GM19455 (cell line): Measurements from ENCODE around the gene ARL14.

Experiments
- ATAC-seq: cut with Tn5 transposase; IDR thresholded peaks from one replicate; pipeline ENCODE4 v1.9.1; 2021; ENCODE audit not compliant: unreplicated experiment

ARL14 gene

GRCh38 chr3:160676547-160677303, at the start of gene ARL14:
Gene ARL14 (plus strand): TSS chr3:160677160. CDS start chr3:160677347, 187 bp downstream.
- no peak for ATAC-seq

DNA sequence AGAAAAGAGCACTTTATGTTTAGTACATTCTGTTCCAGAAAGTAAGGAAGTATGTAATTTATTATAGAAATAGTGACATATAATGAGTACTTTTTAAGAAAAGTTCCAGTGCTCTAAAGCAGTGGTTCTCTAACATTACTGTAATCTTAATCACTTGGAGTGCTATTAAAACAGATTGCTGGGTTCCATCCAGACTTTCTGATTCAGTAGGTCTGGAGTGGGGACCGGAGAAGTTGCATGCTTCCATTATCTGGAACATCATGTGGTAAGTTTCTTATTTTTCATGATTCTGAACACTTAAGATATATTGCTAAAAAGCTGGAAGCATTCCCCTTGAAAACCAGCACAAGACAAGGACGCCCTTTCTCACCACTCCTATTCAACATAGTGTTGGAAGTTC, 47.5 kb upstream of the ARL14 start:
- ATAC-seq, result no peak

DNA sequence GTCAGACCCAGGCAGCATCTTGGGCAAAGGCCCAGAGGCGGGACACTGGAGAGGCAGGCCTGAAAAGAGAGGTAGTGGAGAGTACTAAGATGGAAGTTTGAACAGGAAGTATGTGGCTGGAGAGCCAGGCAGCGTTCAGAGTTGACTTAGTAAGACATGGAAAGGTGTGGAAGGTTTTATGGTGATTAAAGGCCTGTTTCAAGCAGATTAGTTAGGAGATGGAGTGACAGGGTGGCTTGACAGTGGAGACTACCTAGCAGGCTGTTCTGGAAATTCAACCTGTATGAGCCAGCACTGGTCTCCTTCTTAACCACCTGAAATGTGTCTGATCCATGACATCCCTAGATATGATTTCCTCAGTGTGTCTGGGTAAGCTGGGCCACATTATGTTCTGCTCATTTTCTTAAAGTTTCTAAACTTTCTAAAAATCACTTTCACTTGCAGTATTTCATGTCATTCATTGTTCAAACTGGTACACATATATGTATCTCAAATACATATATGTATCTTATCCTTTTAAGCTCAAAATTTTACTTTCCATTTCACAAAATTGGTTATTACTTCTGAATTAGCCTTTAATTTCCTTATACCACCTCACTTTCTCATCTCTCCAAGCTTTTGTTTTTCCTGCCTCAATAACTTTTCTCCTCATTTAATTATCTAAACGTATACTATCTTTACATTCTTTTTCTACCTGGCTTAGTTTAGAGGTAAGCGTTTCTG, 43.4 kb upstream of the ARL14 start:
- no peak for ATAC-seq

GRCh38 chr3:160635213-160635612, 41.7 kb upstream of the ARL14 start:
- no peak for ATAC-seq

GRCh38 chr3:160637086-160637485, 39.9 kb upstream of the ARL14 start:
- ATAC-seq, result no peak

DNA sequence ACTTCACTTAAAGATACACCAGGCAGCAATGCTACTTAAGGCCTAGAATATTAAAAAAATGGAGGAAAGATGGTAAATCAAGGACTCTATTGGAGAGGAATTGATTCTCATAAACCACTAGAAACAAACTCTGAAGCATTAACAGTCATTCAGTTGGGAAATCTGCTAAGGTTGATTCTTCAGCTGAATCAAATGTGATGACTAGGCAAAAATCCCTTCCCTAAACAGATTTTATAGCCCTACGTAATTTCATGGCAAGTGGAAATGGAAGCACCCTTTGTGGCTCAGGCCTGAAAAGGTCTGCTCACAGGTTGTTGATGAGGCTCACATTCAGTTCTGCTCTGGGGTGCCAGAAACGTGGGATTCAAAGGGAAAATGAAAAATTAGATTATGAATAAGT, 38.8 kb upstream of the ARL14 start:
- no peak for ATAC-seq

GRCh38 chr3:160641665-160642309, 35.2 kb upstream of the ARL14 start:
- no peak for ATAC-seq

DNA sequence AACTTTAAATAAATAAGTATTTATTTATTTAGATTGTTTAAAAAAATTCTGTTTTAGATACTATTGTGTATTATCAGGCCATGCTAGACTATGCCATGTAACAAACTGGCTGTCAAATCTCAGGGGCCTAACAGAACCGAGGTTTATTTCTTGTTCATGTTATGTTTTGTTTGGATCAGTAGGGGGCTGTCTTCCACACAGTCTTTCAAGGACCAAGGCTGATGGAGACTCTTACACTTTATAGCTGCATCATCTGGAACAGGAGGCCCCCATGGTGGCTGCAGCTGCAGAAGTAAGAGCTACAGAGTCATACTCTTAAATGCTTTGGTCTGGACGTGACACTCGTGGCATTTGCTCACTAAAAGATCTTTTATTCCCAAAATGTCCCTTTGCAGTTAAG, 33.0 kb upstream of the ARL14 start:
- peak; percentile 89 for ATAC-seq

DNA sequence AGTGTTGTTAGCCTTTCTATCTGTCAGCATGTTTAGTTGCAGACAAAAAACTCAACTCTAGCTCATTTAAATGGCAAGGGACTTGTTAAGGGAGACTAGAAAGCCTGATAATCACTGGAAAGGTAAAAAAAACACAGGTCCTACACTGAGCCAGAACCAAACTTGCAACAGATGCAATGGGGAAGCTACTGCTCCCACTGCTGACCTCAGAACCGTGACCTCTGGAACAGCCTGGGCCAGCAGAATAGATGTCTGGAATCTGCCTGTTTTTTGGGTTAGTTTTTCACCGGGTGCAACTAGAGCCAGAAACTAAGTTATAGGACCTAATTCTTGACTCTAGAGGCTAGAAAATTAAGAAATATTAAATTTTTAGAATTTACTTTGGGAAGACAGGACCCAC, 32.5 kb upstream of the ARL14 start:
- no peak for ATAC-seq

DNA sequence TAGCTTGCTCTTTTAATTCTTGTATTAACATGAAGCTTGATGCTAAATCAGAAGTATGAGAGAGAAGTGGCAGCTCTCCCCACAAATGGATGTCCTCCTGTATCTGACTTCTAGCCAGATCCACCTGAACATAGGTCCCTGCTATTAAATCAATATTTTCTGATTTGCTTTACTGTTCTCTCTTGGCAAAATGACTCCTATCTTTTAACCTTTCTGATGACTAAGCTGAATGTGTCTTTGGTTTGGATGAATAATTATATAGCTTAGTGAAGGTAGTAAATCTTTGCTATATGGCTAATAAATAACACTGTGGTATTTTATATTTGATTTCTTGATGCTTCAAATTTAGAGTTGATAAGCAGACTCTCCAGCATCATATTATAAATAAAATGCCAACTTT, 28.3 kb upstream of the ARL14 start:
- no peak for ATAC-seq

- ATAC-seq, result no peak
Measured at GRCh38 chr3:160649596-160649995, 27.4 kb upstream of the ARL14 start.

DNA sequence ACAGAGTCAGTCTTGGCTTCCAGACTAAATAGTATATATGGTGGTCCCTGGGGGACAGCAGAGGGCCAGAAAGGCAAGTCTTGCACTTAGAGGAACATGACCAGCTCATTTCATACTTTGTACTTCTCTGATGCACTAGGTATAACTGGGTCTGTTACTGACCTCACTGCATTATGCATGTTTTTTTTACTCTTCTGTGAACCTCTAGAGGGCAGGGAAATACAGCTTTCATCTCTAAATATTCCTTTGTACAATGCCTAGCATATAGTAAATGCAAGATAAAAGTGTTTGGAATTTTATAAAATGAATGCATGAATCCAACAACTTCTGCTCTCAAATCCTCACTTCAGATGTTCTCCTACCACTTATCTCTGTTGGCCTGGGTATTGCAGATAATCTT, 23.4 kb upstream of the ARL14 start:
- ATAC-seq, result no peak

GRCh38 chr3:160660902-160661301, 16.1 kb upstream of the ARL14 start:
- ATAC-seq, result no peak

GRCh38 chr3:160661660-160662059, 15.3 kb upstream of the ARL14 start:
- no peak for ATAC-seq

GRCh38 chr3:160665231-160665630, 11.7 kb upstream of the ARL14 start:
- ATAC-seq, result peak; percentile 46

- peak; percentile 58 for ATAC-seq
Measured at GRCh38 chr3:160665784-160666526, 11.0 kb upstream of the ARL14 start.

GRCh38 chr3:160667452-160667851, 9.5 kb upstream of the ARL14 start:
- no peak for ATAC-seq

DNA sequence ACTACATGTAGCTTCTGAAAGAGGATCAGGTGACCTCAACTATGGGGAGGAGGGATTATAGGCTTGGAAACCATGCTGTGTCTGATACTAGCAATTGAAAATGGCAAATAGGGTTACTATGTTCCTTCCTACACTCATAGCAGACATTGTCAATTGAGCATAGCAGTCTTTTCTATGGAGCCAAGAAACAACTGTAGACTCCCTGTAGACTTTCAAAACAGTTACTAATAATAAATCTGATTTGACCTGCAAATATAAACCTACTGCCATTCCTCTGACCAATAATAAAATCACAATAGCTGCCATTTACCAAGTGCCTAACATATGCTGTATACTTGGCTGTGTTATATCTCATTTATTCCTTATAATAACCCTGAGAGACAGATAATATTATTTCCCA, 8.5 kb upstream of the ARL14 start:
- no peak for ATAC-seq

GRCh38 chr3:160671231-160671630, 5.7 kb upstream of the ARL14 start:
- peak; percentile 94 for ATAC-seq

GRCh38 chr3:160671995-160672394, 5.0 kb upstream of the ARL14 start:
- ATAC-seq, result no peak

DNA sequence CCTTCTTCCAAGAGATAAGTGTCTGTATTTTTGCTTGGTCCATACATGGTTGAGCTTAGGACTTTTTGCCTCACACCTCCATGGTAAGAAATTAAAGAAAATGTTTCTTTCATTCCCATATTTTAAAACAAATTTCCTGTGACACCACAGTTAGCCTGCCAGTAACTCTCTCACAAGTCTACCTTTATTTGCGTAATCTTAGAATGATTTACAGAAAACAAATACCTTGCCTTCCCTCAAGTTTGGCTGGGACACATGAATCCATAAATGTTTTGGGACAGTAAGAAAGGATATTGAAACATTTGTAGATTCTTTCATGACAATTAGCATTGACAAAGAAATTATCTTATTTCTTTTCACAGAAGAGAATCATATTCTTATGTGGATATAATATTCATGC, 3.8 kb upstream of the ARL14 start:
- no peak for ATAC-seq
